Activated CD4-positive, alpha-beta T cell treated with anti-CD3 and anti-CD28 coated beads, Interleukin-2, Interleukin-6, amounts not matched to agents 100 ng/mL and 50 ng/mL, durations not matched to agents 16 hours and 8 hours (primary cell): ENCODE measurements around the gene RRP1.
A peak's percentile ranks its signal among the peaks of the same experiment; 100 is the strongest.

ENCODE experiments used
- DNase-seq: peaks from one replicate; pipeline ENCODE4 v3.0.0-alpha.2; 2020

RRP1 gene

GRCh38 chr21:43778469-43779335 lies 10.7 kb upstream of the RRP1 start:
- peak; percentile 39 for DNase-seq

- DNase-seq: no peak
Measured at GRCh38 chr21:43779660-43780059, 9.7 kb upstream of the RRP1 start.

- no peak for DNase-seq
Measured at GRCh38 chr21:43781846-43782245, 7.5 kb upstream of the RRP1 start.

- peak; percentile 47 for DNase-seq
Measured at GRCh38 chr21:43782431-43783097, 6.8 kb upstream of the RRP1 start.

- DNase-seq: no peak
Measured at GRCh38 chr21:43783098-43783700, 6.2 kb upstream of the RRP1 start.

GRCh38 chr21:43785134-43785533 lies 4.2 kb upstream of the RRP1 start:
- no peak for DNase-seq

GRCh38 chr21:43786300-43786806 lies 3.0 kb upstream of the RRP1 start:
- no peak for DNase-seq

GRCh38 chr21:43786807-43787440 lies 2.5 kb upstream of the RRP1 start:
- DNase-seq: no peak

- no peak for DNase-seq
Measured at GRCh38 chr21:43790010-43790524, 690 bp downstream of the RRP1 start.

- DNase-seq: no peak
Measured at GRCh38 chr21:43792406-43792805, 3.0 kb downstream of the RRP1 start.

- DNase-seq: no peak
Measured at GRCh38 chr21:43793243-43793642, 3.9 kb downstream of the RRP1 start.

GRCh38 chr21:43794311-43794710 lies 4.9 kb downstream of the RRP1 start:
- no peak for DNase-seq

GRCh38 chr21:43794857-43795256 lies 5.5 kb downstream of the RRP1 start:
- no peak for DNase-seq

GRCh38 chr21:43797415-43797814 lies 8.0 kb downstream of the RRP1 start:
- DNase-seq: no peak

- DNase-seq: no peak
Measured at GRCh38 chr21:43797925-43798715, 8.7 kb downstream of the RRP1 start.

- no peak for DNase-seq
Measured at GRCh38 chr21:43799301-43799840, 10.0 kb downstream of the RRP1 start.

- DNase-seq: no peak
Measured at GRCh38 chr21:43800124-43800523, 10.7 kb downstream of the RRP1 start.

GRCh38 chr21:43800566-43800965 lies 11.2 kb downstream of the RRP1 start:
- no peak for DNase-seq

- no peak for DNase-seq
Measured at GRCh38 chr21:43801006-43801783, 11.8 kb downstream of the RRP1 start.

GRCh38 chr21:43802713-43803313 lies 13.4 kb downstream of the RRP1 start:
- no peak for DNase-seq
